ENCODE results near the gene FAM43A.

FAM43A gene

DNA sequence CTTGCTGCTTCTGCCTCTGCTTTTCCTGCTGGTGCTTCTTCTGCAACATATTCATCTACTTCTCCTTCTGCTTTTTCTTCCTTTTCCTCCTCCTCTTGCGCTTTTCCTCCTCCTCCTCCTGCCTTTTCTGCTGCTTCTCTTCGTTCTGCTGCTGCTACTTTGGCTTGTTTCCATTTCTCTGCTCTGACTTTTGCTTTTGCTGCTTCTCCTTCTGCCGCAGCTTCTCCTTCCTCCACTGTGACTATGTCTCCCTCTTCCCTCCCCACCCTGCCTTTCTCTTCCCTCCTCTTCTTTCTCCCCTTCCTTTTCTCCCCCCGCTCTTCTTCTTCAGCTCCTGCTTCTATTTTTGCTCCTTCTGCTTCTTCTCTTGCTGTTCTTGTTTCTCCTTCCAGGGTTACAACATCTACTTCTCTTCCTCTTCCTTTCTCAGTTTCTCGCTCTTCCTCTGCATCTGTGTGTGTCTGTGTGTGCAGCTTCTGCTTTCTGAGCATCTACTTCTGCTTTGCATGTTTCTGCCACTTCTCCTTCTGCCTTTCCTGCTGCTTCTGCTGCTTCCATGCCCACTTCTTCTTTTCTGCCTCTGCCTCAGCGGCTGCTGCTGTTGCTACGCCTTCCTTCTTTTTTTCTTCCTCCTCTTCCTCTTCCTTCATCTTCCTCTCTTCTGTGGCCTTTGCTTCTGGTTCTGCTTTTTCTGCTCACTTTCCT, 51.4 kb downstream of the FAM43A start:
- in situ Hi-C loops (cut with MboI; ENCODE audit: low sequenced_read_pairs), result no loop called here
